GM12801 (cell line): ENCODE data around the gene TAS1R2.

Experiments used
- CTCF ChIP-seq: IDR thresholded peaks from one replicate; pipeline ENCODE4 v1.5.1; 2011; ENCODE audit warnings: control low read depth; ENCODE audit not compliant: insufficient read length; ENCODE audit errors: extremely low read depth

TAS1R2 gene

GRCh38 chr1:18877282-18877681, 17.8 kb upstream of the TAS1R2 start:
- no peak for TF ChIP-seq CTCF

GRCh38 chr1:18876210-18876609, 16.8 kb upstream of the TAS1R2 start:
- TF ChIP-seq CTCF: no peak

GRCh38 chr1:18875796-18876128, 16.3 kb upstream of the TAS1R2 start:
- no peak for TF ChIP-seq CTCF

GRCh38 chr1:18875107-18875795, 15.8 kb upstream of the TAS1R2 start:
- no peak for TF ChIP-seq CTCF

GRCh38 chr1:18874600-18874999, 15.1 kb upstream of the TAS1R2 start:
- TF ChIP-seq CTCF: no peak

- no peak for TF ChIP-seq CTCF
Observed at GRCh38 chr1:18874036-18874435, 14.6 kb upstream of the TAS1R2 start.

- TF ChIP-seq CTCF: no peak
Observed at GRCh38 chr1:18872071-18872611, 12.7 kb upstream of the TAS1R2 start.
